ENCODE data around the gene XG. TPM values are rescaled to one million over a fixed set of nuclear protein-coding genes. Genes with fewer than 3 reads are reported as not detected.
"Not testable (repeated sequence)": the region's sequence is repeated elsewhere in the genome, so short reads cannot be mapped to it uniquely, and the experiment has no call there.

The XG gene
- polyA plus RNA-seq, 4 donors: 0.13 to 0.15 TPM; not detected in 2

DNA sequence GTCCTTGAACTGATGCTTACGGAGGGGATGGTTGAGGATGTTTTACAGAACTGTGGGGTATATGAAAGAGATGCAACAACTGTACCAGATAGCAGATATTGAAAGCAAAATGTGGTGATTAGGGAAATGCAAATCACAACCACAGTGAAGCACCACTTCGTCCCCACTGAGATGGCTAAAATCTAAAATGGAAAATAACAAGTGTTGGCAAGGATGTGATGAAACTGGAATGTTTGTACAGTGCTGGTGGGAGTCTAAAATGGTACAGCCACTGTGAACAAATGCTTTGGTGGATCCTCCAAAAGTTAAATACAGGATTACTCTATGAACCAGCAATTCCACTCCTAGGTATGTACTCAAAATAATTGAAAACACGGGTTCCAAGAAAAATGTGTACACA lies 22.9 kb downstream of the XG start:
- FAIRE-seq: no peak
- H3K27me3 ChIP-seq (ENCODE audit: control insufficient read depth in 3 of 3, insufficient read depth in 3 of 3, low read length in 3 of 3): no peaks in the 10 kb centered on the region
- 89 to 96% (median 92%) methylated on average over 3 of the region's 3 CpGs for WGBS, 3 donors
- no peak for DNase-seq
- peaks cover 0 to 3% of the 10 kb centered on the region in 2 donors for H3K9me3 ChIP-seq (ENCODE audit: control insufficient read depth in 2 of 2, insufficient read depth in 1 of 2, low read depth in 1 of 2, low read length in 1 of 2)
- no peaks in the 10 kb centered on the region for H3K36me3 ChIP-seq (ENCODE audit: control insufficient read depth in 3 of 3, insufficient read depth in 2 of 3, low read depth in 1 of 3, low read length in 3 of 3)
- no peak overlapping the region for H3K4me3 ChIP-seq (ENCODE audit: low read depth in 1 of 3, low read length in 3 of 3)
- H3K27ac ChIP-seq (ENCODE audit: low read depth in 1 of 3, low read length in 2 of 3): no peak overlapping the region
- no peaks in the 10 kb centered on the region for H3K4me1 ChIP-seq (ENCODE audit: control insufficient read depth in 3 of 3, insufficient read depth in 2 of 3, low read depth in 1 of 3, low read length in 2 of 3)

DNA sequence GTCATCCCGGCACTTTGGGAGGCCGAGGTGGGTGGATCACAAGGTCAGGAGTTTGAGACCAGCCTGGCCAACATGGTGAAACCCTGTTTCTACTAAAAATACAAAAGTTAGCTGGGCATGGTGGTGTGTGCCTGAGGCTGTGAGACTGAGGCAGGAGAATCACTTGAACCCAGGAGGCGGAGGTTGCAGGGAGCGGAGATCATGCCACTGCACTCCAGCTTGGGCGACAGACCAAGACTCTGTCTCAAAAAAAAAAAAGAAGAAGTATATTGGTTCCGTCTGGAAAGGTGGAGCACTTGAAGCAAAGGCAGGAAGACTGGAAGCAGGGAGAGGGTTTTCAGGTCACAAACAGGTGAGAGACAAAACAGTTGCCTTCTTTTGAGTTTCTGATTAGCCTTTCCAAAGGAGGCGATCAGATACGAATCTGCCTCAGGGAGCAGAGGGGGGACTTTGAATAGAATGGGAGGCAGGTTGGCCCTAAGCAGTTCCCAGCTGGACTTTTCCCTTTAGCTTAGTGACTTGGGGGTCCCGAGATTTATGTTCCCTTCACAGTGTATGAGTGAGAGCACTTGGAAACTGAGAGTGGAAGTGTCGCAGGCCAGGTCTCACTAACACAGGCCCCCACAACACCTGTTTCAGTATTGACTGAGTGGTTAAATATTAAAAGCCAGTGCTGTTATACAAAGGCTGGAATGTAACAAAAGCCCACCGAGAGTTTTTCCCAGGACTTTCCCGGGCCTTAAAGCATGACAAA lies 28.8 kb downstream of the XG start:
- WGBS, 3 donors: 33 to 64% (median 34%) methylated on average over 12 of the region's 12 CpGs
- H3K9me3 ChIP-seq (ENCODE audit: control insufficient read depth in 2 of 2, insufficient read depth in 1 of 2, low read depth in 1 of 2, low read length in 1 of 2); H3K27me3 ChIP-seq (ENCODE audit: control insufficient read depth in 3 of 3, insufficient read depth in 3 of 3, low read length in 3 of 3); H3K4me1 ChIP-seq (ENCODE audit: control insufficient read depth in 3 of 3, insufficient read depth in 2 of 3, low read depth in 1 of 3, low read length in 2 of 3); FAIRE-seq; H3K4me3 ChIP-seq (ENCODE audit: low read depth in 1 of 3, low read length in 3 of 3); H3K36me3 ChIP-seq (ENCODE audit: control insufficient read depth in 3 of 3, insufficient read depth in 2 of 3, low read depth in 1 of 3, low read length in 3 of 3): not testable (repeated sequence)
- DNase-seq: peak; percentile 8 to 76
- peak overlapping the region in 1 of 3 donors; percentile 83 for H3K27ac ChIP-seq (ENCODE audit: low read depth in 1 of 3, low read length in 2 of 3)

DNA sequence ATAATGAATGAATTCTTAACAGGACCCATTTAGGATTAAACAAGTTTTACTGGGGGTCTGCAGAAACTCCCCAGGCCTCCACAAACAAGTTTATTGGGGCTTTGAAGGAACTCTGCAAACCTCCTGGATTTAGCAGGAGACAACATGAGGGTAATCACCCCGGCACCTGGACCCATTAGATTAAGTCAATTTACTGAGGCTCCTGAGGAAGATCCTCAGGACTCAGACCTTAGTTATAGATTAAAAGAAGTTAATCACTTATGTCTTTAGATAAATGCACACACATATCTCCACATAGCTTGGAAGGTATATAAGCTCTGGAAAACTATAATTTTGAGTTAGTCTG lies 29.4 kb downstream of the XG start:
- DNase-seq (peak; percentile 3 to 67), FAIRE-seq (no peak)
- Histone ChIP-seq H3K27me3 (ENCODE audit: control insufficient read depth in 3 of 3, insufficient read depth in 3 of 3, low read length in 3 of 3) (no peaks in the 10 kb centered on the region), H3K9me3 (ENCODE audit: control insufficient read depth in 2 of 2, insufficient read depth in 1 of 2, low read depth in 1 of 2, low read length in 1 of 2) (no peaks in the 10 kb centered on the region), H3K27ac (ENCODE audit: low read depth in 1 of 3, low read length in 2 of 3) (peak overlapping the region in 1 of 3 donors; percentile 83), H3K36me3 (ENCODE audit: control insufficient read depth in 3 of 3, insufficient read depth in 2 of 3, low read depth in 1 of 3, low read length in 3 of 3) (no peaks in the 10 kb centered on the region), H3K4me1 (ENCODE audit: control insufficient read depth in 3 of 3, insufficient read depth in 2 of 3, low read depth in 1 of 3, low read length in 2 of 3) (peaks cover 0 to 8% (median 0%) of the 10 kb centered on the region in 3 donors), H3K4me3 (ENCODE audit: low read depth in 1 of 3, low read length in 3 of 3) (no peak overlapping the region)
- 15 to 72% (median 41%) methylated on average over 1 of the region's 1 CpG for WGBS, 3 donors

DNA sequence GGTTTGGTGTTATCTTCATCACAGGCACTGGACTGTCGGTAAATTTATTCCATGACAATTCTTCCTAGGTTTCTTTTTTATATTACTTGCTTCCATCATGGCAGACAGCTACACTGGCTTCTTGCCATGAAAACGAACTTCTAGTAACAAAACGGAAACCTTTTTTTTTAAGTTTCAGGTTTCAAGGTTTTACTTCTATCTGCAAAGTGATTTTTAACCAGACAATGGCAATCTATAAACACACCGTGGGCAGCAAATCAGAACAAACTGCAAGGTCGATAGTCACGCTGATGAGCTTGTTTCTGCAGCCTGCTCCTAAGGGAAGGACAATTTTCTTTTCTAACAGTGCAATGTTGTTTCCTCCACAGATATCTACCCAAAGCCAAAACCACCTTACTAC lies 29.9 kb downstream of the XG start:
- FAIRE-seq (no peak), DNase-seq (peak in 1 of 2 donors; percentile 16)
- H3K27me3 ChIP-seq (ENCODE audit: control insufficient read depth in 3 of 3, insufficient read depth in 3 of 3, low read length in 3 of 3): no peaks in the 10 kb centered on the region

DNA sequence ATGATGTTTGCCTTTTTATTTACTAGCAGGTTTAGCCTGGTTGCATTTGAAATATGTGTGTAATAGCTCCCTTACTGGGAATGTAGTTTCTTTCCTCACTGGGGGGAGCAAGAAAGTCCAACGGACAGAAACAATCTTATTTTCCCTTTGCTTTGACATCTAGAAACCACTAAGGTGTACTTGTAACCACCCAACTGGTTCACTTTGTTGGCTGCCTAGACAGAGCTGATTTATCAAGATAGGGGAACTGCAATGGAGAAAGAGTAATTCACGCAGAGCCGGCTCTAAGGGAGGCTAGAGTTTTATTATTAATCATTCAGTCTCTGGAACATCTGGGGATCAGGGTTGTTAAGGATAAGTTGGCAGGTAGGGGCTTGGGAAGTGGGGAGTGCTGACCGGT lies 30.3 kb downstream of the XG start:
- 34 to 64% (median 52%) methylated on average over 4 of the region's 4 CpGs for WGBS, 3 donors

More for the DNA sequence above, 29.9 kb downstream of the XG start:
- WGBS, 3 donors: 22 to 23% (median 23%) methylated on average over 6 of the region's 6 CpGs
- Histone ChIP-seq H3K4me1 (ENCODE audit: control insufficient read depth in 3 of 3, insufficient read depth in 2 of 3, low read depth in 1 of 3, low read length in 2 of 3) (peaks cover 0 to 8% (median 0%) of the 10 kb centered on the region in 3 donors), H3K36me3 (ENCODE audit: control insufficient read depth in 3 of 3, insufficient read depth in 2 of 3, low read depth in 1 of 3, low read length in 3 of 3) (no peaks in the 10 kb centered on the region), H3K4me3 (ENCODE audit: low read depth in 1 of 3, low read length in 3 of 3) (no peak overlapping the region), H3K9me3 (ENCODE audit: control insufficient read depth in 2 of 2, insufficient read depth in 1 of 2, low read depth in 1 of 2, low read length in 1 of 2) (no peaks in the 10 kb centered on the region), H3K27ac (ENCODE audit: low read depth in 1 of 3, low read length in 2 of 3) (peak overlapping the region in 1 of 3 donors; percentile 21)

DNA sequence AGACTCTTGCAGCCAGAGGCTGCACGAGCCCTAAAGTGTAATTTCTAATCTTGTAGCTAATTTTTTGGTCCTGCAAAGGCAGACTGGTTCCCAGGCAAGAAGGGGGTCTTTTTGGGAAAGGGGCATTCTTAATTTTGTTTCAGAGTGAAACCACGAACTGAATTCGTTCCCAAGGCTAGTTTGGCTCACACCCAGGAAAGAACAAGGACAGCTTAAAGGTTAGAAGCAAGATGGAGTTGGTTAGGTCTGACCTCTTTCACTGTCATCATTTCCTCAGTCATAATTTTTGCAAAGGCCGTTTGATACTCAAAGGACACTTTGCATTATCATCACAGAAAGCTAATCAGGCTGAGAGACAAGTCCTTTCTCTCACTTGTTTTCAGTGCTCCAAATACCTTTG lies 30.9 kb downstream of the XG start:
- no peak overlapping the region for H3K27ac ChIP-seq (ENCODE audit: low read depth in 1 of 3, low read length in 2 of 3)
- H3K4me3 ChIP-seq (ENCODE audit: low read depth in 1 of 3, low read length in 3 of 3): no peak overlapping the region
- no peaks in the 10 kb centered on the region for H3K27me3 ChIP-seq (ENCODE audit: control insufficient read depth in 3 of 3, insufficient read depth in 3 of 3, low read length in 3 of 3)
- no peaks in the 10 kb centered on the region for H3K9me3 ChIP-seq (ENCODE audit: control insufficient read depth in 2 of 2, insufficient read depth in 1 of 2, low read depth in 1 of 2, low read length in 1 of 2)
- no peak for DNase-seq
- H3K4me1 ChIP-seq (ENCODE audit: control insufficient read depth in 3 of 3, insufficient read depth in 2 of 3, low read depth in 1 of 3, low read length in 2 of 3): peaks cover 0 to 8% (median 0%) of the 10 kb centered on the region in 3 donors
- no peak for FAIRE-seq
- no peaks in the 10 kb centered on the region for H3K36me3 ChIP-seq (ENCODE audit: control insufficient read depth in 3 of 3, insufficient read depth in 2 of 3, low read depth in 1 of 3, low read length in 3 of 3)
- WGBS, 3 donors: 60 to 72% (median 62%) methylated on average over 4 of the region's 4 CpGs

More for the DNA sequence above, 30.3 kb downstream of the XG start:
- no peaks in the 10 kb centered on the region for H3K27me3 ChIP-seq (ENCODE audit: control insufficient read depth in 3 of 3, insufficient read depth in 3 of 3, low read length in 3 of 3)
- H3K4me1 ChIP-seq (ENCODE audit: control insufficient read depth in 3 of 3, insufficient read depth in 2 of 3, low read depth in 1 of 3, low read length in 2 of 3): peaks cover 0 to 8% (median 0%) of the 10 kb centered on the region in 3 donors
- DNase-seq (peak in 1 of 2 donors; percentile 9), FAIRE-seq (no peak)
- peak overlapping the region in 1 of 3 donors; percentile 21 for H3K27ac ChIP-seq (ENCODE audit: low read depth in 1 of 3, low read length in 2 of 3)
- H3K36me3 ChIP-seq (ENCODE audit: control insufficient read depth in 3 of 3, insufficient read depth in 2 of 3, low read depth in 1 of 3, low read length in 3 of 3): no peaks in the 10 kb centered on the region
- H3K9me3 ChIP-seq (ENCODE audit: control insufficient read depth in 2 of 2, insufficient read depth in 1 of 2, low read depth in 1 of 2, low read length in 1 of 2): no peaks in the 10 kb centered on the region
- no peak overlapping the region for H3K4me3 ChIP-seq (ENCODE audit: low read depth in 1 of 3, low read length in 3 of 3)

DNA sequence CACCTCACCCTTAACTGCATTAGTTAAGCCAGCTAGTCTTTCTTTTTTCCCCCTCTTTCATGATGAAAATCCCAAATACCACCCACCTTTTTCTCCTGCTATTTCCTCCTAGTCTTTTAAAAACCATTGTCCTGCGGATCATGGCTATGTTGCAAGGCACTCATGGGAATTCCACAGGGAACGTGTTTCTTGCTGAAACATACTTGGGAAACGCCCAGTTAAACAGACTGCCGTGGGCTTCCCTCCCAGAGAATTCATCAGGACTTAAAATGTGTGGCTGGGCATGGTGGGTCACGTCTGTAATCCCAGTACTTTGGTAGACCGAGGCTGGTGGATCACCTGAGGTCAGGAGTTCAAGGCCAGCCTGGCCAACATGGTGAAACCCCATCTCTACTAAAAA lies 32.2 kb downstream of the XG start:
- no peak overlapping the region for H3K4me3 ChIP-seq (ENCODE audit: low read depth in 1 of 3, low read length in 3 of 3)
- no peak for FAIRE-seq
- WGBS, 3 donors: 78 to 87% (median 79%) methylated on average over 6 of the region's 6 CpGs

DNA sequence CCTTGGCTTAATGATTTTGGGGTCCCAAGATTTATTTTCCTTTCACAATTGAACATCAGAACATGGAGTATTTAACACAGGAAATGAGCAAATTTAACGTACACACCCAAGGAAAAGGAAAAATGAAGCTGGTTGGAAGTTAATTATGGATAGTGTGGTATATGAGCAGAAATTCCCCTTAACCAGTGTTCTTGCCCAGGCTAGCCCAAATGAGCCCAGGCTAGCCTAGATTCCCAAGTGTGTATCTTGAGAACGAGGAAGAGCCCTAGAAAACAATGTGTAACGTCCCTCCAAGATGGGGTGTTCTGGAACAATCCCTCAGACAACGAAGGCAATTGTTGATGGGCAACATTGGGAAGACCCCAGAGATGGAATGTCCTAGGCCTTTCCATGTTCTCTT lies 33.7 kb downstream of the XG start:
- DNase-seq: no peak

More for the DNA sequence above, 32.2 kb downstream of the XG start:
- no peaks in the 10 kb centered on the region for H3K9me3 ChIP-seq (ENCODE audit: control insufficient read depth in 2 of 2, insufficient read depth in 1 of 2, low read depth in 1 of 2, low read length in 1 of 2)
- DNase-seq: no peak
- no peaks in the 10 kb centered on the region for H3K27me3 ChIP-seq (ENCODE audit: control insufficient read depth in 3 of 3, insufficient read depth in 3 of 3, low read length in 3 of 3)
- H3K4me1 ChIP-seq (ENCODE audit: control insufficient read depth in 3 of 3, insufficient read depth in 2 of 3, low read depth in 1 of 3, low read length in 2 of 3): peaks cover 0 to 8% (median 0%) of the 10 kb centered on the region in 3 donors
- no peak overlapping the region for H3K27ac ChIP-seq (ENCODE audit: low read depth in 1 of 3, low read length in 2 of 3)
- no peaks in the 10 kb centered on the region for H3K36me3 ChIP-seq (ENCODE audit: control insufficient read depth in 3 of 3, insufficient read depth in 2 of 3, low read depth in 1 of 3, low read length in 3 of 3)

DNA sequence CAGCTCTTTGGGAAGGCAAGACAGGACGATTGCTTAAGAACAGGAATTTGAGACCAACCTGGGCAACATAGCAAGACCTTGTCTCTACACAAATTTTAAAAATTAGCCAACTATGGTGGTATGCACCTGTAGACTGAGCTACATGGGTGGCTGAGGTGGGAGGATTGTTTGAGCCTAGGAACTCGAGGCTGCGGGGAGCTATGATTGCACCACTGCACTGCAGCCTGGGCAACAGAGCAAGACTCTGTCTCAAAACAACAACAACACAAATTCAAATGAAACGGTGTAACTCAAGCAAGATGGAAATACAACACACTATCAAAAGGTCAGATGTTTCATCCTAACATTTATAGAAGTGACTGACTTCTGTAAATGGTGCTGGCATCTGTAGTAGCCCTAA lies 37.1 kb downstream of the XG start:
- H3K4me1 ChIP-seq (ENCODE audit: control insufficient read depth in 3 of 3, insufficient read depth in 2 of 3, low read depth in 1 of 3, low read length in 2 of 3): no peaks in the 10 kb centered on the region
- H3K27ac ChIP-seq (ENCODE audit: low read depth in 1 of 3, low read length in 2 of 3): no peak overlapping the region
- H3K36me3 ChIP-seq (ENCODE audit: control insufficient read depth in 3 of 3, insufficient read depth in 2 of 3, low read depth in 1 of 3, low read length in 3 of 3): no peaks in the 10 kb centered on the region
- 81 to 84% (median 83%) methylated on average over 4 of the region's 4 CpGs for WGBS, 3 donors
- H3K4me3 ChIP-seq (ENCODE audit: low read depth in 1 of 3, low read length in 3 of 3): no peak overlapping the region
- no peaks in the 10 kb centered on the region for H3K9me3 ChIP-seq (ENCODE audit: control insufficient read depth in 2 of 2, insufficient read depth in 1 of 2, low read depth in 1 of 2, low read length in 1 of 2)
- no peak for FAIRE-seq
- no peaks in the 10 kb centered on the region for H3K27me3 ChIP-seq (ENCODE audit: control insufficient read depth in 3 of 3, insufficient read depth in 3 of 3, low read length in 3 of 3)
- no peak for DNase-seq

More for the DNA sequence above, 33.7 kb downstream of the XG start:
- peaks cover 0 to 6% (median 0%) of the 10 kb centered on the region in 3 donors for H3K4me1 ChIP-seq (ENCODE audit: control insufficient read depth in 3 of 3, insufficient read depth in 2 of 3, low read depth in 1 of 3, low read length in 2 of 3)
- H3K9me3 ChIP-seq (ENCODE audit: control insufficient read depth in 2 of 2, insufficient read depth in 1 of 2, low read depth in 1 of 2, low read length in 1 of 2): no peaks in the 10 kb centered on the region
- no peaks in the 10 kb centered on the region for H3K36me3 ChIP-seq (ENCODE audit: control insufficient read depth in 3 of 3, insufficient read depth in 2 of 3, low read depth in 1 of 3, low read length in 3 of 3)
- H3K4me3 ChIP-seq (ENCODE audit: low read depth in 1 of 3, low read length in 3 of 3): no peak overlapping the region
- 78 to 90% (median 82%) methylated on average over 4 of the region's 4 CpGs for WGBS, 3 donors
- no peak for FAIRE-seq
- H3K27me3 ChIP-seq (ENCODE audit: control insufficient read depth in 3 of 3, insufficient read depth in 3 of 3, low read length in 3 of 3): no peaks in the 10 kb centered on the region
- H3K27ac ChIP-seq (ENCODE audit: low read depth in 1 of 3, low read length in 2 of 3): no peak overlapping the region

Measured in small intestine (tissue), 7 donors.